K562 (cell line): Measurements from ENCODE around the gene ARHGEF16. TPM values are rescaled to one million over a fixed set of nuclear protein-coding genes. Genes with fewer than 3 reads are reported as not detected.

Experiments
- ATAC-seq: fragments of 200-7000 bp; cut with Tn5 transposase; 3 replicates; pipeline ENCODE4 v1.9.1; 2020; ENCODE audit warnings: moderate library complexity
- BruUV-seq: library from RNA; stranded (reverse); fragments of 400-500 nt; replicated peaks from 2 replicates; lab custom pipeline; 2021; lab: Mats Ljungman, UMichigan
- CTCF ChIA-PET: fragments of 300-600 bp; formaldehyde crosslinking; extraction: SDS; loops from one replicate; lab custom pipeline; 2021; ENCODE audit warnings: low intra/inter-chr PET ratio; lab: Yijun Ruan, JAX
- POLR2A ChIA-PET: fragments of 300-600, 350-650 bp; sonication (Branson Sonifier 250); formaldehyde crosslinking; extraction: SDS; loops from one replicate; lab custom pipeline; 2021; ENCODE audit warnings: antibody characterized with exemption, inconsistent platforms; lab: Yijun Ruan, JAX
- DNase-seq, 4 experiments: peaks; one replicate each; pipeline versions ENCODE4 v3.0.0 to v3.0.0-alpha.2; 2011 to 2018; ENCODE audit warnings: low spot score in 3 of 4, mixed read lengths in 3 of 4; ENCODE audit errors: extremely low read depth in 1 of 4
- FAIRE-seq: peaks from 2 replicates; lab custom pipeline; 2011; peaks lifted over from hg19 to GRCh38; lab: Jason Lieb, UNC
- H2AFZ ChIP-seq: 2 replicates; pipeline ENCODE4 v1.6.0; 2011; ENCODE audit warnings: low read depth, low read length, control low read depth, inconsistent platforms
- H3K27ac ChIP-seq: fragments of 200-600 bp; 3 replicates; pipeline ENCODE4 v1.8.0; 2011; ENCODE audit warnings: low read depth, mild to moderate bottlenecking, control low read depth, inconsistent platforms, low read length, moderate library complexity, mixed read lengths; ENCODE audit errors: extremely low read depth
- H3K27me3 ChIP-seq, 2 experiments: fragments of 300-600 bp in 1 of 2; 2 replicates in 1 of 2; 3 replicates in 1 of 2; pipeline versions ENCODE4 v1.6.0 to v1.8.0; 2011; ENCODE audit warnings: inconsistent platforms in 2 of 2, low read length in 2 of 2, mild to moderate bottlenecking in 1 of 2, mixed read lengths in 1 of 2, moderate library complexity in 1 of 2; ENCODE audit not compliant: control insufficient read depth in 2 of 2, insufficient read depth in 2 of 2
- H3K36me3 ChIP-seq: fragments of 300-600 bp; 3 replicates; pipeline ENCODE4 v1.8.0; 2011; ENCODE audit warnings: mild to moderate bottlenecking, low read length, inconsistent platforms; ENCODE audit not compliant: control insufficient read depth, insufficient read depth
- H3K4me1 ChIP-seq, 2 experiments: fragments of 200-600 bp in 1 of 2; replicated peaks in 1 of 2; 2 replicates in 1 of 2; 3 replicates in 1 of 2; pipeline versions ENCODE4 v1.5.1 to v1.8.0; 2011; ENCODE audit warnings: inconsistent platforms in 2 of 2, low read length in 2 of 2, mild to moderate bottlenecking in 1 of 2, mixed read lengths in 1 of 2, moderate library complexity in 1 of 2; ENCODE audit not compliant: control insufficient read depth in 2 of 2, insufficient read depth in 2 of 2
- H3K4me2 ChIP-seq: 2 replicates; pipeline ENCODE4 v1.6.1; 2011; ENCODE audit warnings: low read length, control low read depth, inconsistent platforms, mixed read lengths; ENCODE audit not compliant: insufficient read depth
- H3K4me3 ChIP-seq: fragments of 200-600 bp; sonication (generic), shearing (Covaris generic); 2 replicates; pipeline ENCODE4 v1.5.1; 2016; ENCODE audit warnings: control low read depth, inconsistent platforms
- H3K79me2 ChIP-seq: fragments of 200-600 bp; 3 replicates; pipeline ENCODE4 v1.8.0; 2011; ENCODE audit warnings: low read length, inconsistent platforms; ENCODE audit not compliant: control insufficient read depth, insufficient read depth
- H3K9ac ChIP-seq, 2 experiments: 2 replicates each; pipeline versions ENCODE4 v1.6.0 to v1.6.1; 2011; ENCODE audit warnings: low read depth in 2 of 2, low read length in 2 of 2, control low read depth in 1 of 2, inconsistent platforms in 1 of 2, mild to moderate bottlenecking in 1 of 2, mixed read lengths in 1 of 2; ENCODE audit not compliant: insufficient read depth in 1 of 2
- H3K9me1 ChIP-seq: one replicate; pipeline ENCODE4 v1.6.0; 2011; ENCODE audit warnings: inconsistent platforms, mild to moderate bottlenecking, low read length, moderate library complexity; ENCODE audit not compliant: control insufficient read depth, insufficient read depth
- H3K9me3 ChIP-seq: replicated peaks from 2 replicates; pipeline ENCODE4 v1.5.1; 2011; ENCODE audit warnings: low read depth, low read length, inconsistent platforms; ENCODE audit not compliant: control insufficient read depth, insufficient read depth
- H4K20me1 ChIP-seq: replicated peaks from 2 replicates; pipeline ENCODE4 v1.6.1; 2011; ENCODE audit warnings: low read length, inconsistent platforms, mixed read lengths; ENCODE audit not compliant: control insufficient read depth, insufficient read depth
- GABPB2 ChIP-seq: fragments of 250-450 bp; sonication (Bioruptor Pico); conservative IDR thresholded peaks from 2 replicates; pipeline ENCODE4 v1.5.1; 2021; ENCODE audit warnings: mild to moderate bottlenecking
- KLF6 ChIP-seq: fragments of 250-450 bp; sonication (Bioruptor Pico); IDR thresholded peaks from 2 replicates; pipeline ENCODE4 v1.4.0; 2020; ENCODE audit warnings: mild to moderate bottlenecking, moderate library complexity, borderline replicate concordance
- PHF20 ChIP-seq: fragments of 450-650 bp; IDR thresholded peaks from 2 replicates; pipeline ENCODE4 v1.6.1; 2018; ENCODE audit not compliant: partially characterized antibody
- POLR2AphosphoS2 ChIP-seq: IDR thresholded peaks from 2 replicates; pipeline ENCODE4 v1.6.1; 2012; ENCODE audit warnings: low read length, improper control_type of control experiment
- SAP30 ChIP-seq: fragments of 200-600 bp; sonication (generic); IDR thresholded peaks from 2 replicates; pipeline ENCODE4 v1.6.1; 2012; ENCODE audit warnings: borderline replicate concordance, low read depth, mild to moderate bottlenecking, moderate library complexity, low read length, control low read depth, inconsistent platforms; ENCODE audit not compliant: insufficient read depth, poor library complexity, severe bottlenecking
- ZBTB7A ChIP-seq: IDR thresholded peaks from 2 replicates; pipeline ENCODE4 v1.6.1; 2011; ENCODE audit warnings: low read depth, mild to moderate bottlenecking, low read length, moderate library complexity, borderline replicate concordance; ENCODE audit not compliant: control insufficient read depth
- ZNF12 ChIP-seq: sonication (generic); formaldehyde crosslinking; IDR thresholded peaks from 2 replicates; pipeline ENCODE4 v1.4.0; 2020; ENCODE audit warnings: mild to moderate bottlenecking, missing genetic modification reagents
- ZNF395 ChIP-seq: fragments of 200-800 bp; sonication (Bioruptor generic); IDR thresholded peaks from 2 replicates; pipeline ENCODE4 v1.6.1; 2017; ENCODE audit warnings: missing genetic modification characterization, missing compliant biosample characterization
- ZNF766 ChIP-seq: fragments of 200-800 bp; sonication (Bioruptor generic); conservative IDR thresholded peaks from 2 replicates; pipeline ENCODE4 v1.6.1; 2016; ENCODE audit warnings: missing genetic modification characterization, missing compliant biosample characterization
- WGBS: fragments of 100-300 bp; shearing (Covaris generic); methylation state at CpG from one replicate; pipeline ENCODE4 v1.1.6; 2016; ENCODE audit warnings: low coverage, mixed read lengths; ENCODE audit not compliant: insufficient coverage; ENCODE audit errors: missing lambda C conversion rate; 5-methylcytosine and 5-hydroxymethylcytosine counted together
- in situ Hi-C: fragments of 300-500 bp; cut with MboI; formaldehyde crosslinking; loops from 4 replicates; pipeline ENCODE4 v1.15.0; 2018; ENCODE audit warnings: inconsistent platforms, mixed read lengths
- intact Hi-C: fragments of 100-400 bp; cut with micrococcal nuclease; formaldehyde crosslinking; loops from 2 replicates; pipeline ENCODE4 v1.14.2; 2022
- polyA plus RNA-seq, 8 experiments: library from polyadenylated mRNA; depleted of rRNA in 4 of 8; stranded (reverse) in 5 of 8; unstranded in 3 of 8; fragments of >200 nt; fragmentation: Nextera tagmentation in 2 of 8; fragmentation: Illumina TruSeq in 1 of 8; extraction: Ambion mirVana in 2 of 8; extraction: Trizol in 1 of 8; gene quantifications; 2 replicates each; pipeline versions ENCODE4 v1.2.1 to v1.2.3, GENCODE V29; 2011 to 2014; ENCODE audit warnings: inconsistent platforms in 1 of 8, missing spikeins in 1 of 8
- total RNA-seq, 7 experiments: library from RNA; depleted of rRNA in 6 of 7; stranded (reverse); fragments of >200 nt in 6 of 7; fragmentation: Illumina TruSeq in 2 of 7; extraction: Trizol in 2 of 7; gene quantifications; 2 replicates each; pipeline versions ENCODE4 v1.2.1 to v1.2.3, GENCODE V29; 2011 to 2021; ENCODE audit warnings: low replicate concordance in 1 of 7
- TF ChIP-seq, protein P1 (sequence below): sonication (generic); formaldehyde crosslinking; IDR thresholded peaks from 2 replicates; pipeline ENCODE4 v1.8.0; 2023; ENCODE audit warnings: mild to moderate bottlenecking, missing genetic modification reagents
- TF ChIP-seq, protein P2 (sequence below): fragments of 450-650 bp; IDR thresholded peaks from 2 replicates; pipeline ENCODE4 v1.6.1; 2016; ENCODE audit warnings: low read depth, mild to moderate bottlenecking, moderate library complexity

Gene ARHGEF16
- total and polyA plus RNA-seq, 9 of the 15 experiments (the other 6 are each of a cell fraction or from before 2014, with no cell fraction given), result 0.15 to 1.2 (median 0.49) TPM; not detected in 2

DNA sequence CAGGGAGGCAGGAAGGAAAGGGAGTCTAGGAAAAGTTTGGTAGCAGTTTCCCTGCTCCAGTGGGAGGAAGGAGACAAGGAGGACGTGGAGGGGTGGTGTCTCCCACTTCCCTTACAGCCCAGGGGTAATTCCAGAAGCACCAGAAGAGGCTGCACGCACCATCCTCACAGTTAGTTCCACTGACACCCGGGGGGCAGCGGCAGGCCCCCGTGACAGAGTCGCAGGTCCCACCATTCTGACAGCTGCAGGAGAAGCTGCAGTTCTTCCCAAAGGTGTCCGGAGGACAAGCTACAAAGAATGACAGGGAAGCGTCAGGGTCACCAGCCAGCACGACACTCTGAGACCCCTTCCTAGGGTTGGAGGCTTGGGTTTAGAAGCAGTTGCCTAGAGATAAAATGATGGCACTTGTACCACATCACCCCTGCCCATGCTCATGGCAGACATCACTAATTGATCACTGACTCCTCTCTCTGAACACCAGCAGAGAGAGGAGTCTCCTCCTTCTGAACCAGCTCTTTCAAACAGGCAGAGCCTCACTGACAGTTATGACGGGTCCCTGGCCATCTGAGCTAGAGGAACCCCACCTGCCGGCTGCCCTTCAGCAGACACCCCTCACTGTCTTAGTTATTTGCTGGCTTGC, 53.3 kb downstream of the ARHGEF16 start:
- Histone ChIP-seq H3K9ac (no peak overlapping the region), H3K9me1 (no peaks in the 10 kb centered on the region), H3K79me2 (no peaks in the 10 kb centered on the region), H4K20me1 (peaks cover 18% of the 10 kb centered on the region; the same call in 1 of the 2 replicates), H2AFZ (no peak overlapping the region), H3K4me2 (no peak overlapping the region), H3K27ac (no peak overlapping the region), H3K4me1 (peaks cover 0 to 36% of the 10 kb centered on the region in 2 experiments; a peak in 2 of 5 replicates), H3K4me3 (no peak overlapping the region), H3K27me3 (peaks cover 2 to 59% of the 10 kb centered on the region in 2 experiments; a peak in 4 of 5 replicates), H3K9me3 (no peaks in the 10 kb centered on the region), H3K36me3 (no peaks in the 10 kb centered on the region)
- intact Hi-C loops (no loop called here), in situ Hi-C loops (no loop called here)
- no peak for ATAC-seq
- ChIA-PET POLR2A (interaction anchor here (0.5 kb wide), 1 partner anchor 154 kb away, joined by 3 read pairs; no protein-coding TSS in a partner anchor), CTCF (no interaction called here)
- no peak for DNase-seq
- BruUV-seq, result no TSS peak
- WGBS, result 1% methylated on average over 11 of the region's 11 CpGs
- no peak for FAIRE-seq
- no peak for TF ChIP-seq SAP30
- no peak for TF ChIP-seq PHF20
- TF ChIP-seq, protein P1, sequence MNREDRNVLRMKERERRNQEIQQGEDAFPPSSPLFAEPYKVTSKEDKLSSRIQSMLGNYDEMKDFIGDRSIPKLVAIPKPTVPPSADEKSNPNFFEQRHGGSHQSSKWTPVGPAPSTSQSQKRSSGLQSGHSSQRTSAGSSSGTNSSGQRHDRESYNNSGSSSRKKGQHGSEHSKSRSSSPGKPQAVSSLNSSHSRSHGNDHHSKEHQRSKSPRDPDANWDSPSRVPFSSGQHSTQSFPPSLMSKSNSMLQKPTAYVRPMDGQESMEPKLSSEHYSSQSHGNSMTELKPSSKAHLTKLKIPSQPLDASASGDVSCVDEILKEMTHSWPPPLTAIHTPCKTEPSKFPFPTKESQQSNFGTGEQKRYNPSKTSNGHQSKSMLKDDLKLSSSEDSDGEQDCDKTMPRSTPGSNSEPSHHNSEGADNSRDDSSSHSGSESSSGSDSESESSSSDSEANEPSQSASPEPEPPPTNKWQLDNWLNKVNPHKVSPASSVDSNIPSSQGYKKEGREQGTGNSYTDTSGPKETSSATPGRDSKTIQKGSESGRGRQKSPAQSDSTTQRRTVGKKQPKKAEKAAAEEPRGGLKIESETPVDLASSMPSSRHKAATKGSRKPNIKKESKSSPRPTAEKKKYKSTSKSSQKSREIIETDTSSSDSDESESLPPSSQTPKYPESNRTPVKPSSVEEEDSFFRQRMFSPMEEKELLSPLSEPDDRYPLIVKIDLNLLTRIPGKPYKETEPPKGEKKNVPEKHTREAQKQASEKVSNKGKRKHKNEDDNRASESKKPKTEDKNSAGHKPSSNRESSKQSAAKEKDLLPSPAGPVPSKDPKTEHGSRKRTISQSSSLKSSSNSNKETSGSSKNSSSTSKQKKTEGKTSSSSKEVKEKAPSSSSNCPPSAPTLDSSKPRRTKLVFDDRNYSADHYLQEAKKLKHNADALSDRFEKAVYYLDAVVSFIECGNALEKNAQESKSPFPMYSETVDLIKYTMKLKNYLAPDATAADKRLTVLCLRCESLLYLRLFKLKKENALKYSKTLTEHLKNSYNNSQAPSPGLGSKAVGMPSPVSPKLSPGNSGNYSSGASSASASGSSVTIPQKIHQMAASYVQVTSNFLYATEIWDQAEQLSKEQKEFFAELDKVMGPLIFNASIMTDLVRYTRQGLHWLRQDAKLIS (CRISPR knock-in tag), result no peak
- TF ChIP-seq ZNF395, result no peak
- no peak for TF ChIP-seq GABPB2 (CRISPR knock-in tag)
- TF ChIP-seq, protein P2, sequence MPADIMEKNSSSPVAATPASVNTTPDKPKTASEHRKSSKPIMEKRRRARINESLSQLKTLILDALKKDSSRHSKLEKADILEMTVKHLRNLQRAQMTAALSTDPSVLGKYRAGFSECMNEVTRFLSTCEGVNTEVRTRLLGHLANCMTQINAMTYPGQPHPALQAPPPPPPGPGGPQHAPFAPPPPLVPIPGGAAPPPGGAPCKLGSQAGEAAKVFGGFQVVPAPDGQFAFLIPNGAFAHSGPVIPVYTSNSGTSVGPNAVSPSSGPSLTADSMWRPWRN, result no peak
- TF ChIP-seq ZNF766, result no peak
- TF ChIP-seq ZBTB7A, result no peak
- no peak for TF ChIP-seq KLF6 (CRISPR knock-in tag)
- no peak for TF ChIP-seq ZNF12
- no peak for TF ChIP-seq POLR2AphosphoS2
